HepG2 (cell line): ENCODE data around the gene ABHD17A. TPM values are rescaled to one million over a fixed set of nuclear protein-coding genes. Genes with fewer than 3 reads are reported as not detected.
A peak's percentile ranks its signal among the peaks of the same experiment; 100 is the strongest.

Experiments used
- ATF2 ChIP-seq: sonication (generic); formaldehyde crosslinking; IDR thresholded peaks from 2 replicates; pipeline ENCODE4 v1.4.0; 2020; ENCODE audit warnings: missing genetic modification reagents
- CBX1 ChIP-seq: IDR thresholded peaks from one replicate; pipeline ENCODE4 v1.6.1; 2016; ENCODE audit warnings: antibody characterized with exemption, low read depth
- CREB1 ChIP-seq, 2 experiments: fragments of 450-650 bp in 1 of 2; IDR thresholded peaks; 2 replicates each; pipeline ENCODE4 v1.6.1; 2016 to 2017; ENCODE audit warnings: control low read depth in 1 of 2, mild to moderate bottlenecking in 1 of 2, missing compliant biosample characterization in 1 of 2, missing genetic modification characterization in 1 of 2
- E2F1 ChIP-seq: sonication (generic); formaldehyde crosslinking; IDR thresholded peaks from 2 replicates; pipeline ENCODE4 v1.5.0; 2020; ENCODE audit warnings: missing genetic modification reagents
- ERF ChIP-seq: IDR thresholded peaks from 2 replicates; pipeline ENCODE4 v1.6.1; 2018; ENCODE audit warnings: missing biosample characterization, missing genetic modification reagents
- FOXK1 ChIP-seq: sonication (generic); formaldehyde crosslinking; IDR thresholded peaks from 2 replicates; pipeline ENCODE4 v1.4.0; 2020; ENCODE audit warnings: low read depth, missing genetic modification reagents, borderline replicate concordance
- IKZF1 ChIP-seq: fragments of 450-650 bp; IDR thresholded peaks from 2 replicates; pipeline ENCODE4 v1.7.1; 2016
- KLF15 ChIP-seq: sonication (generic); formaldehyde crosslinking; IDR thresholded peaks from 2 replicates; pipeline ENCODE4 v1.8.1; 2023; ENCODE audit warnings: borderline replicate concordance, mild to moderate bottlenecking, inconsistent platforms, missing genetic modification reagents, mixed read lengths
- MBNL3 ChIP-seq: fragments of 250-450 bp; sonication (Bioruptor Pico); conservative IDR thresholded peaks from 2 replicates; pipeline ENCODE4 v1.8.0; 2022; ENCODE audit warnings: mild to moderate bottlenecking, inconsistent platforms
- MEF2D ChIP-seq: sonication (generic); formaldehyde crosslinking; IDR thresholded peaks from 2 replicates; pipeline ENCODE4 v1.5.1; 2020; ENCODE audit warnings: mild to moderate bottlenecking, missing genetic modification reagents
- MEIS2 ChIP-seq: sonication (generic); formaldehyde crosslinking; IDR thresholded peaks from 2 replicates; pipeline ENCODE4 v1.9.0; 2021; ENCODE audit warnings: mild to moderate bottlenecking, missing genetic modification reagents
- MXI1 ChIP-seq: IDR thresholded peaks from 3 replicates; pipeline ENCODE4 v1.6.1; 2012; ENCODE audit warnings: low read depth, low read length, inconsistent platforms, borderline replicate concordance
- NFYB ChIP-seq: sonication (generic); formaldehyde crosslinking; IDR thresholded peaks from 2 replicates; pipeline ENCODE4 v1.4.0; 2020; ENCODE audit warnings: missing genetic modification reagents
- POLR2A ChIP-seq, 2 experiments: IDR thresholded peaks; 2 replicates each; pipeline ENCODE4 v1.6.1; 2011; ENCODE audit warnings: low read depth in 2 of 2, low read length in 2 of 2, mild to moderate bottlenecking in 1 of 2, moderate library complexity in 1 of 2; ENCODE audit not compliant: insufficient read depth in 1 of 2
- RARG ChIP-seq: sonication (generic); formaldehyde crosslinking; IDR thresholded peaks from 2 replicates; pipeline ENCODE4 v1.4.0; 2020; ENCODE audit warnings: low read depth, mild to moderate bottlenecking, missing genetic modification reagents
- RBFOX2 ChIP-seq: fragments of 200-400 bp; formaldehyde crosslinking; IDR thresholded peaks from 2 replicates; pipeline ENCODE4 v1.6.1; 2017; ENCODE audit warnings: low read depth, mild to moderate bottlenecking, low read length
- RFX1 ChIP-seq: fragments of 450-650 bp; IDR thresholded peaks from 2 replicates; pipeline ENCODE4 v1.6.1; 2017
- TBX3 ChIP-seq: fragments of 450-650 bp; IDR thresholded peaks from 2 replicates; pipeline ENCODE4 v1.6.1; 2017; ENCODE audit warnings: antibody characterized with exemption, mild to moderate bottlenecking, inconsistent platforms, borderline replicate concordance
- TCF7 ChIP-seq: sonication (generic); IDR thresholded peaks from 2 replicates; pipeline ENCODE4 v1.6.1; 2016; ENCODE audit warnings: antibody characterized with exemption, low read depth
- ZBTB38 ChIP-seq: sonication (generic); formaldehyde crosslinking; IDR thresholded peaks from 2 replicates; pipeline ENCODE4 v1.5.1; 2020; ENCODE audit warnings: mild to moderate bottlenecking, missing genetic modification reagents
- ZBTB49 ChIP-seq: sonication (generic); formaldehyde crosslinking; IDR thresholded peaks from 2 replicates; pipeline ENCODE4 v1.4.0; 2020; ENCODE audit warnings: missing genetic modification reagents, borderline replicate concordance
- ZFP36L2 ChIP-seq: sonication (generic); formaldehyde crosslinking; IDR thresholded peaks from 2 replicates; pipeline ENCODE4 v1.4.0; 2020; ENCODE audit warnings: missing genetic modification reagents
- ZFP41 ChIP-seq: sonication (generic); formaldehyde crosslinking; IDR thresholded peaks from 2 replicates; pipeline ENCODE4 v1.4.0; 2020; ENCODE audit warnings: mild to moderate bottlenecking, missing genetic modification reagents, borderline replicate concordance
- ZFP90 ChIP-seq: sonication (generic); formaldehyde crosslinking; IDR thresholded peaks from 2 replicates; pipeline ENCODE4 v1.8.0; 2022; ENCODE audit warnings: missing genetic modification reagents, mild to moderate bottlenecking, inconsistent platforms, borderline replicate concordance
- ZKSCAN1 ChIP-seq: fragments of 150-350 bp; IDR thresholded peaks from 2 replicates; pipeline ENCODE4 v1.6.1; 2014; ENCODE audit warnings: low read length
- ZNF496 ChIP-seq: sonication (generic); formaldehyde crosslinking; IDR thresholded peaks from 2 replicates; pipeline ENCODE4 v1.8.1; 2023; ENCODE audit warnings: mild to moderate bottlenecking, moderate library complexity, missing genetic modification reagents; ENCODE audit not compliant: insufficient replicate concordance
- ZNF605 ChIP-seq: sonication (generic); formaldehyde crosslinking; IDR thresholded peaks from 2 replicates; pipeline ENCODE4 v1.8.0; 2022; ENCODE audit warnings: mild to moderate bottlenecking, missing genetic modification reagents
- ZNF713 ChIP-seq: sonication (generic); formaldehyde crosslinking; IDR thresholded peaks from 2 replicates; pipeline ENCODE4 v1.4.0; 2020; ENCODE audit warnings: mild to moderate bottlenecking, missing genetic modification reagents
- polyA plus RNA-seq, 8 experiments: library from polyadenylated mRNA; depleted of rRNA in 3 of 8; stranded (reverse) in 7 of 8; unstranded in 1 of 8; fragments of >200 nt; fragmentation: Illumina TruSeq in 4 of 8; extraction: Trizol in 4 of 8; gene quantifications; 2 replicates each; pipeline versions ENCODE4 v1.2.1 to v1.2.3, GENCODE V29; 2011 to 2016; ENCODE audit warnings: low read depth in 4 of 8, missing spikeins in 1 of 8, mixed read lengths in 1 of 8; ENCODE audit not compliant: insufficient read depth in 1 of 8
- total RNA-seq, 5 experiments: library from RNA; depleted of rRNA; stranded (reverse); fragments of >200 nt; fragmentation: Illumina TruSeq; extraction: Trizol; gene quantifications; 2 replicates each; pipeline ENCODE4 v1.2.3, GENCODE V29; 2016; ENCODE audit warnings: low read depth in 1 of 5

Gene ABHD17A
- total and polyA plus RNA-seq, 2 of the 13 experiments (the other 11 are each of a cell fraction or from before 2014, with no cell fraction given): 27.7 to 40.8 TPM

GRCh38 chr19:1839658-1840540 is 45.4 kb downstream of the ABHD17A start (continued):
- TF ChIP-seq NFYB (CRISPR knock-in tag) (peak; percentile 30; the same call in 1 of the 2 replicates), ZNF713 (CRISPR knock-in tag) (no peak), ZFP41 (no peak), ZKSCAN1 (no peak), MEIS2 (peak; percentile 53; the same call in 1 of the 2 replicates), TBX3 (no peak), KLF15 (CRISPR knock-in tag) (no peak), ATF2 (CRISPR knock-in tag) (no peak), RFX1 (no peak), IKZF1 (no peak), ZNF605 (CRISPR knock-in tag) (peak; percentile 36; the same call in 1 of the 2 replicates), MXI1 (peak; percentile 62; the same call in 1 of the 3 replicates), MEF2D (CRISPR knock-in tag) (0 out of 2 replicates have a peak, but pooled peaks have one; percentile 55), MBNL3 (CRISPR knock-in tag) (no peak), E2F1 (CRISPR knock-in tag) (no peak), ERF (peak; percentile 20; the same call in 1 of the 2 replicates), ZFP90 (CRISPR knock-in tag) (no peak), FOXK1 (CRISPR knock-in tag) (no peak), TCF7 (no peak), RBFOX2 (0 out of 2 replicates have a peak, but pooled peaks have one; percentile 45), RARG (no peak), CREB1 (IDR thresholded peaks at IDR 0.05) (no peak), CREB1 (CRISPR knock-in tag; IDR thresholded peaks at IDR 0.05) (no peak), CBX1 (no peak), ZBTB38 (no peak), ZNF496 (no peak), ZBTB49 (CRISPR knock-in tag) (no peak), POLR2A (IDR thresholded peaks at IDR 0.05; ENCODE audit: insufficient read depth in 1 of 2, low read depth in 2 of 2, low read length in 2 of 2) (peak; percentile 43 to 65; a peak in 3 of 4 replicates), ZFP36L2 (CRISPR knock-in tag) (no peak)
